Inflammatory macrophage treated with lipopolysaccharide for 1 hour (primary cell): ENCODE data around the gene KL.

Source experiments
- DNase-seq, 2 donors: peaks; one replicate each; pipeline ENCODE4 v3.0.0-alpha.2; 2020 to 2022

KL gene

DNA sequence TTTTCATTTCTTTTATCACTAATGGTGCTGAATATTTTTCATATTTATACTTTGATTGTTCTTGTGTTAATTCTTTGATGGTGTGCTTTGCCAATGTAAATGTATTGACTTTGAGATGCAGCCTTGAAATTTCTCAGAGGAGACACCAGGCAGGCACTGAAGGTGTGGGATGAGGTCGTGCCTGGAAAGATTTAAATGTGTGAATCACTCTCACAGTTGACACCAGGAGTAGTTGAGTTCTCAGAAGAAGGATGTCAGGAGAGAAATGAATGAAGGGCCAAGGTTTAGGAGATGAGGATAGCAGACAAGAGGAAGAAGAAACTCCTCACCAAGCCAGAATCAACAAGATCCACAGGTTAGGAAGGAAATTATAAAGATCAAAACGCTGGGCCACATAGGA, 10.1 kb upstream of the KL start:
- DNase-seq = no peak

DNA sequence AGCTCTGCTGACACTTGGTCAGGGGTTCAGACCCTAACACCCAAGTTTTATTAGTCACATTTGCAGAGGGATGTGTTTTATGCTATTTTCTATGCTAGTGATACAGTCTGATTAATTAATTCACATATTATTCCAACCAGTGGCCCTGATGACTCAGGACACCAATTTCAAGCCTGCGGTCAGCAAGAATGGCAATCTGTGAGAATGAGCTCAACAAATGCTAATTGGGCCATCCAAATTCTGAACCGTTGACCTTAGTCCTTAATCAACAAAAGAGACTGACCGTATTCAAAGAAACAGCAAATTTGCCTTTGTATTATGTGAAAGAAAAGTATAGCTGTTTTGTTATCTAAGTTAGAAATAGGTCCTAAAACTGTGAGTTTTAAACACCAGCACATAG, 9.6 kb upstream of the KL start:
- no peak for DNase-seq

GRCh38 chr13:33007237-33007636, 9.0 kb upstream of the KL start:
- no peak for DNase-seq

DNA sequence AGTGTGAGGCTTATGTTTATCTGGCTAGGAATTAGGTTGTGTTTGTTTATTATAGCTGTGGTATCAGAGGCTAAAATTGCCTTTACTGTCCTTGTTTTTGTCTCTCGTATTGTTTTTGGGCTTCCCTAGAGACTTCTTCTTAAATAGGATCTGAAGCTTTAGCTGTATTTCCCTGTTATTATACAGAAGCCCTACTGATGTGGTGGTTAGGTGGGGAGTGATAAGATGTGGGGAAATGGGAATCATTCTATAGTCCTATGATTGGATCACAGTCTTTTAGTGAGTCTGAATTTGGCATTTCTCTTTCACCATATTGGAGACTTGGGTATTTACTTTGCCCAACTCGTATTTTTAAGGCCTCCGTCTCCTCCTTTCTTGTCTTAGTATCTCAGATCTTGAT, 8.3 kb upstream of the KL start:
- no peak for DNase-seq

- no peak for DNase-seq
Measured at GRCh38 chr13:33008946-33009722, 7.1 kb upstream of the KL start.

GRCh38 chr13:33011828-33012470, 4.3 kb upstream of the KL start:
- no peak for DNase-seq

GRCh38 chr13:33014291-33014690, 1.9 kb upstream of the KL start:
- no peak for DNase-seq

DNA sequence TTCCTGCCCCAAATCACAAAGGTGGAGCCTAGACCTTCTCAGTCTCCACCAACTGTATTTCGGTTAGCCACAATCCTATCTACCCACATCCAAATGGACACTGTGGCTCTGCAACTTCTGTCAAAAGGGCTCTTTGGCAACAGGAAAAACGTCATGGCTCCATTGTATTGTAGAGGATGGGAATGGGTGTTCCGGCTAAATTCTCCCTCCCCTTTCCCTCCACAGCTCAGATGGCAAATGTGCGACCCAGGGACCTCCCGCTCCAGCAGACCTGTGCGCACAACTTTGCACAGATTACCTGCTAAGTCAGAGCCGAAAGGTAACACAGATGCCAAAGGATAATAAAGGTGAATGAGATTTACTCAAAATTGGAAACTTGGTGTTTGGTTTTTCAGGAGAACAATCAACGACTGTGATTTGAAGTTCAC, 968 bp upstream of the KL start:
- DNase-seq = no peak

GRCh38 chr13:33015791-33016323, 366 bp upstream of the KL start:
- DNase-seq = no peak

DNA sequence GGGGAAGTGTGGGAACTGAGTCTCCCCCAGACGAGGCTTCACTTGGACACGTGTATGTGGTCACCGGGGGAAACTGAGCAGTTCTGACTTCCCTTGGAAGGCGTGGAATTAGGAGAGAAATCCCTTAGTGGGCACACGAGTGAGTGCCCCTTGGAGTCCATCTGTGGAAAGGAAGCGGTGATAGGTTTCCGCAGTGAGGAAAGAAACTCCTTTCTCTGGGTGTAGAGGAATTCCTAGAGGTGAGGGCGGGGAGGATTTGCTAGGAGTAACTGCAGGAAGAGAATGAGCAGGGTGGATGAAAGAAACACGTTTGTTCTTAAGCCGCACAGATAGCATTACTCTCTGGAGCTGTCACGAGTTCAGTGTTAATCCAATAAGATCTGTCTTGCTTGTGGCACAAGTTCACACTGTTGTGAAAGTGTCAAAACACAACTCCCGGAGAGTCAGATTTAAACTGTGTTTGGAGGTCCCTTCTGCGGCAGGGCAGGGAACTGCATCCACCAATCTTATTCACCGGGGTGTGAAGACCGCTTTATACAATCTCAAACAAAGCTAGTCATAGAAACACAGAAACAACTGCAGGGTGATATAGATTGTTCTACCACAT, 1.2 kb downstream of the KL start:
- DNase-seq = peak; percentile 55 to 67

GRCh38 chr13:33018886-33019285, 2.7 kb downstream of the KL start:
- no peak for DNase-seq

DNA sequence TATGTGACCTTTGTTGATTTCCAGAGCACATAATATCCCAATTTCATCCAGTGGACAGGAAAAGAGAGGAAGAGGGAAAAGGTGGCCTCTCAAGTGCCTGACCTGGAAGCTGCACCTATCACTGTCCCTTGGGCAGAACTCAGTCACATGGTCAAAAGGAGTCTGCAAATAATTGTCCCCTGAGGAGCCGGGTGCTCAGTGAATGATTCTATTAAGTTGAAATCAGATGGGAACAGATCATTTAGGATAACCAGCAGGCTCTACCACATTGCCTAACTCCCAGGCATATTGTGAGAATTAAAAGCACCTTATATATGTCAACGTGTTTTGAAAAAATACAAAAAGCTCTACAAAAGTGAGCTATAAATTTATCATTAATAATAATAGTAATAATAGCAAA, 6.8 kb downstream of the KL start:
- no peak for DNase-seq

DNA sequence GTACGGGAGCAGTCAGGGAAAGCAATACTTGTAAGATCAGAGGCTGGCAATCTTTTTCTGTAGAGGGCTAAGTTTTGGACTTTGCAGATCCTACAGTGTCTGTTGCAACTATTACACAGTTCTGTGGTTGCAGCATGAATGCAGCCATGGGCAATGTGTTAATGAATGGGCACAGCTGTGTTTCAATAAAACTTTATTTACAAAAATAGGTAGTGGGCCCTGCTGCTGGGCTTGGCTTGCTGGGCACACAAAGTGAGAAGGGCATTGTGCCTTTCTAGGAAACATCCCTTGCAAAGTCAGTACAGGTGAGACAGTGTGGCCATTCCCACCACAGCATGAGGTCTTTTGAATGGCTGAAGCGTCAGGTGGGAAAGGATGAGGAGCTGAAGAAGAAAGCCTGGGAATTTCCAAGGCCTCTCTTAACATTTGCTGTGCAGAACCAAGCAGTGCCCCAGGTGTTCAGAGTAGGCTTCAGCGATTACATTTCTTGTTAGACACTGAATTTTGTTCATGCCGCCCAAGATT, 9.1 kb downstream of the KL start:
- no peak for DNase-seq

GRCh38 chr13:33026489-33027152, 10.4 kb downstream of the KL start:
- no peak for DNase-seq

- DNase-seq = no peak
Measured at GRCh38 chr13:33028620-33029019, 12.4 kb downstream of the KL start.

GRCh38 chr13:33031277-33031676, 15.1 kb downstream of the KL start:
- no peak for DNase-seq

- DNase-seq = no peak
Measured at GRCh38 chr13:33032037-33032625, 15.9 kb downstream of the KL start.

DNA sequence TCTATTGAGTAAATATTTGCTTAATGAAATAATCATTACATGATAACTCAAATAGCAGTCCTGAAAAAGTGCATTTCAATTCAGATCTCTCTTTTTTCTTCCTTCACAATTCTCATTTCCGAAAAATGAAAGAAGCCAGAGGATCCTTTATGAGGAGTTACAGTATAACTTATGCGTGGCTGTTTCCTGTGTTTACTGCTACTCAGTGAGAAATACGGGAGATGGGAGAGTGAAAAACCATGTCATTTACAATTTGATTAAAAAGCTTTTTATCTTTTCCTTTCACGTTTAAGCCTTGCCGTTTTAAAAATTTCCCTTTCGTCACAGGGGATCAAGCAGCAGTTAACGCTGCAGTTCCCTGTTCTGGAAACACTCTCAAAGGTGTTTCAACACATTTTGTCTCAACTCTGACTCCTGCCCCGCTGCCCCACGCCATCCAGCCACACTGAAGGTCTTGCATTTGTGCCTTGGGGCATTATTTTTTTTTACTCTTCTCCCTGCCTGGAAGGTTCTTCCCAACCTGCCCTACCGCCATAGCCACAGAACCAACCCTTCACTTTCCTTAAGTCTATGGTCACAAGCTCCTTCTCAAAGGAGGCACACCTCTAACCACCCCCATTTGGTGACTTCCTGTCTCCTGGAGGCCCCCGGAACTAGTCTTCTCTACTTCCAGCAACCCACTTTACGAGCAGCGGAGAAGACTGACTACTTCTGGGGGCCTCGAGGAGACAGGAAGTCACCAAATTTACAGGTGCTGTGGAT, 17.0 kb downstream of the KL start:
- DNase-seq = peak; percentile 55 to 60

GRCh38 chr13:33033986-33034385, 17.8 kb downstream of the KL start:
- no peak for DNase-seq

- DNase-seq = peak; percentile 82 to 84
Measured at GRCh38 chr13:33034882-33035520, 18.8 kb downstream of the KL start.

DNA sequence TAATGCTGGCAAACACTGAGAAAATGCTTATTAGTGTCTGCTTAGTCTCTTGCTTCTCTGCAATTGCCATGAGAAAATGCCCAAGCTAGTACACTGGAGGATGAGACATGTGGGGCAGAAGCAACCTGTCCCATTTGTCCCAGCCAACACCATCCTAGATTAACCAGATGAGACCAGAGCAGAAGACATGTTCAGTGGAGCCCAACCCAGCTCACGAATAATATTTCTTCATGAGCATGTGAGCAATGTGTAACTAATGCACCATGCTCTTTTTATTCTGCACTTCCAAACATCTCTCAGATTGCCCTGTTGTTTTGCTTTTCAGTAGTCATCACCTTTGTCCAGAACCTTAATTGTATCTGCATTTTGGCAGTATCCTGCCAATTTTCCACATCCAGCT, 21.4 kb downstream of the KL start:
- no peak for DNase-seq
